ENCODE results near the gene SETX. TPM values are rescaled to one million over a fixed set of nuclear protein-coding genes. Genes with fewer than 3 reads are reported as not detected.

Gene SETX
- total RNA-seq, 1 donor from 2014 or later = 47.2 TPM

- no peaks in the 10 kb centered on the region for H3K9me3 Mint-ChIP-seq (ENCODE audit: low read depth)
- H3K27me3 Mint-ChIP-seq = peaks cover 21% of the 10 kb centered on the region
- TF ChIP-seq CTCF (IDR thresholded peaks at IDR 0.05; ENCODE audit: unreplicated experiment) = no peak
- H3K4me3 Mint-ChIP-seq (ENCODE audit: low read depth) = no peak overlapping the region
- H3K36me3 Mint-ChIP-seq (ENCODE audit: insufficient read depth) = no peaks in the 10 kb centered on the region
- no peak for DNase-seq (ENCODE audit: low spot score, unreplicated experiment)
- H3K4me1 Mint-ChIP-seq (ENCODE audit: low read depth) = no peaks in the 10 kb centered on the region
- H3K27ac Mint-ChIP-seq = no peak overlapping the region
Measured at GRCh38 chr9:132211570-132211969, 143.2 kb downstream of the SETX start.

Other genes starting within 250 kb of the SETX start
- gene NTNG2, start 192.9 kb downstream of the SETX start, total RNA-seq = 2.4 TPM in 2 replicates
- 17.9 and 18.5 TPM in 2 replicates for gene TTF1, start 51.9 kb upstream of the SETX start, total RNA-seq
- 0.43 and 0.64 TPM in 2 replicates for gene CFAP77, start 55.2 kb upstream of the SETX start, total RNA-seq
- gene BARHL1, start 227.6 kb upstream of the SETX start, total RNA-seq = not detected in 2 replicates